HL-60 (cell line): ENCODE measurements around the gene APOA4.

Experiments used
- POLR2AphosphoS5 ChIP-seq: IDR thresholded peaks from 2 replicates; pipeline ENCODE4 v1.6.1; 2012; ENCODE audit warnings: low read depth
- SPI1 ChIP-seq: IDR thresholded peaks from 2 replicates; pipeline ENCODE4 v1.6.1; 2012; ENCODE audit warnings: low read depth, mild to moderate bottlenecking, borderline replicate concordance
- TF ChIP-seq, protein P1 (sequence below): IDR thresholded peaks from one replicate; pipeline ENCODE4 v1.5.1; 2011; ENCODE audit warnings: low read length, control low read depth, inconsistent platforms; ENCODE audit not compliant: insufficient read depth
- TF ChIP-seq, protein P2 (sequence below): IDR thresholded peaks from 2 replicates; pipeline ENCODE4 v1.6.1; 2012; ENCODE audit warnings: low read depth; ENCODE audit not compliant: insufficient replicate concordance

DNA sequence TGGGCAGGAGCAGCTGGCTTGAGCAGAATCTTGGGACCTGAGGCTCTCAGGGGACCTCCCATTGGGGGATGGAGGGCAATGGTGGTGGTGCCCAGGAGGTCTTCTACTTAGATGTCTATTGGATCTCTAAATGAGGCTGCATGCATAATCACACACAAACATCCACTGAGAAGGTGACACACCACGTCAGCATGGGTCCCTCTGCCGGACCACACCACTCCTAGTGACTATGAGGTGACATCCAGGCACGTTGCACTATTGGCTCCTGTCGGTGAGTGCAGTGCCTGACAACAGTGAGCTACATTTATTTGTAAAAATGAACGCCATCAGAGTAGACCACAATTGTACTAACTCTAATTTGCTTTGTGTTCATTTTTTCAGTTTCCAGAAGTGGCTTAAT is 2.3 kb upstream of the APOA4 start:
- TF ChIP-seq, protein P1, sequence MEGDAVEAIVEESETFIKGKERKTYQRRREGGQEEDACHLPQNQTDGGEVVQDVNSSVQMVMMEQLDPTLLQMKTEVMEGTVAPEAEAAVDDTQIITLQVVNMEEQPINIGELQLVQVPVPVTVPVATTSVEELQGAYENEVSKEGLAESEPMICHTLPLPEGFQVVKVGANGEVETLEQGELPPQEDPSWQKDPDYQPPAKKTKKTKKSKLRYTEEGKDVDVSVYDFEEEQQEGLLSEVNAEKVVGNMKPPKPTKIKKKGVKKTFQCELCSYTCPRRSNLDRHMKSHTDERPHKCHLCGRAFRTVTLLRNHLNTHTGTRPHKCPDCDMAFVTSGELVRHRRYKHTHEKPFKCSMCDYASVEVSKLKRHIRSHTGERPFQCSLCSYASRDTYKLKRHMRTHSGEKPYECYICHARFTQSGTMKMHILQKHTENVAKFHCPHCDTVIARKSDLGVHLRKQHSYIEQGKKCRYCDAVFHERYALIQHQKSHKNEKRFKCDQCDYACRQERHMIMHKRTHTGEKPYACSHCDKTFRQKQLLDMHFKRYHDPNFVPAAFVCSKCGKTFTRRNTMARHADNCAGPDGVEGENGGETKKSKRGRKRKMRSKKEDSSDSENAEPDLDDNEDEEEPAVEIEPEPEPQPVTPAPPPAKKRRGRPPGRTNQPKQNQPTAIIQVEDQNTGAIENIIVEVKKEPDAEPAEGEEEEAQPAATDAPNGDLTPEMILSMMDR, result no peak
- TF ChIP-seq POLR2AphosphoS5 (no peak), SPI1 (no peak)
- TF ChIP-seq, protein P2, sequence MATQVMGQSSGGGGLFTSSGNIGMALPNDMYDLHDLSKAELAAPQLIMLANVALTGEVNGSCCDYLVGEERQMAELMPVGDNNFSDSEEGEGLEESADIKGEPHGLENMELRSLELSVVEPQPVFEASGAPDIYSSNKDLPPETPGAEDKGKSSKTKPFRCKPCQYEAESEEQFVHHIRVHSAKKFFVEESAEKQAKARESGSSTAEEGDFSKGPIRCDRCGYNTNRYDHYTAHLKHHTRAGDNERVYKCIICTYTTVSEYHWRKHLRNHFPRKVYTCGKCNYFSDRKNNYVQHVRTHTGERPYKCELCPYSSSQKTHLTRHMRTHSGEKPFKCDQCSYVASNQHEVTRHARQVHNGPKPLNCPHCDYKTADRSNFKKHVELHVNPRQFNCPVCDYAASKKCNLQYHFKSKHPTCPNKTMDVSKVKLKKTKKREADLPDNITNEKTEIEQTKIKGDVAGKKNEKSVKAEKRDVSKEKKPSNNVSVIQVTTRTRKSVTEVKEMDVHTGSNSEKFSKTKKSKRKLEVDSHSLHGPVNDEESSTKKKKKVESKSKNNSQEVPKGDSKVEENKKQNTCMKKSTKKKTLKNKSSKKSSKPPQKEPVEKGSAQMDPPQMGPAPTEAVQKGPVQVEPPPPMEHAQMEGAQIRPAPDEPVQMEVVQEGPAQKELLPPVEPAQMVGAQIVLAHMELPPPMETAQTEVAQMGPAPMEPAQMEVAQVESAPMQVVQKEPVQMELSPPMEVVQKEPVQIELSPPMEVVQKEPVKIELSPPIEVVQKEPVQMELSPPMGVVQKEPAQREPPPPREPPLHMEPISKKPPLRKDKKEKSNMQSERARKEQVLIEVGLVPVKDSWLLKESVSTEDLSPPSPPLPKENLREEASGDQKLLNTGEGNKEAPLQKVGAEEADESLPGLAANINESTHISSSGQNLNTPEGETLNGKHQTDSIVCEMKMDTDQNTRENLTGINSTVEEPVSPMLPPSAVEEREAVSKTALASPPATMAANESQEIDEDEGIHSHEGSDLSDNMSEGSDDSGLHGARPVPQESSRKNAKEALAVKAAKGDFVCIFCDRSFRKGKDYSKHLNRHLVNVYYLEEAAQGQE, result no peak
